Activated CD4-positive, alpha-beta T cell treated with anti-CD3 and anti-CD28 coated beads for 36 hours (primary cell): ENCODE results near the gene PTPRO. TPM values are rescaled to one million over a fixed set of nuclear protein-coding genes. Genes with fewer than 3 reads are reported as not detected.

Source experiments
- ATAC-seq: fragments of 200-7000 bp; cut with Tn5 transposase; one replicate; pipeline ENCODE4 v1.10.0; 2021; ENCODE audit warnings: mild to moderate bottlenecking, moderate library complexity
- CTCF ChIA-PET: fragments of 350-600 bp; sonication (Branson Sonifier 250); formaldehyde crosslinking; loops from one replicate; lab custom pipeline; 2021; ENCODE audit warnings: antibody characterized with exemption; lab: Charles Lee
- POLR2A ChIA-PET: fragments of 350-600 bp; sonication (Branson Sonifier 250); formaldehyde crosslinking; loops from one replicate; lab custom pipeline; 2021; ENCODE audit warnings: antibody characterized with exemption, inconsistent platforms; lab: Charles Lee
- DNase-seq: peaks from one replicate; pipeline ENCODE4 v3.0.0-alpha.2; 2020
- H3K27ac Mint-ChIP-seq: one replicate; pipeline ENCODE4 v1.8.0; 2021; ENCODE audit warnings: mixed read lengths
- H3K27me3 Mint-ChIP-seq: one replicate; pipeline ENCODE4 v1.8.0; 2021; ENCODE audit warnings: mixed read lengths
- H3K36me3 Mint-ChIP-seq: one replicate; pipeline ENCODE4 v1.8.0; 2021; ENCODE audit warnings: low read depth, mixed read lengths
- H3K4me1 Mint-ChIP-seq: one replicate; pipeline ENCODE4 v1.8.0; 2021; ENCODE audit warnings: mixed read lengths
- H3K4me3 Mint-ChIP-seq: one replicate; pipeline ENCODE4 v1.8.0; 2021; ENCODE audit warnings: mild to moderate bottlenecking, moderate library complexity, mixed read lengths
- H3K9me3 Mint-ChIP-seq: one replicate; pipeline ENCODE4 v1.8.0; 2021; ENCODE audit warnings: low read depth, mixed read lengths
- intact Hi-C, 2 experiments: fragments of 100-400 bp; cut with DNase I in 1 of 2; cut with micrococcal nuclease in 1 of 2; formaldehyde crosslinking; loops; one replicate each; pipeline versions ENCODE4 v1.14.2 to v1.15.1; 2022 to 2024; cut with DNase I, micrococcal nuclease
- total RNA-seq, 2 experiments: library from RNA; stranded (reverse); gene quantifications; one replicate each; pipeline ENCODE4 v1.2.3, GENCODE V29; 2021

PTPRO gene
- total RNA-seq, 2 experiments from 2014 or later: 0.46 to 0.49 TPM

DNA sequence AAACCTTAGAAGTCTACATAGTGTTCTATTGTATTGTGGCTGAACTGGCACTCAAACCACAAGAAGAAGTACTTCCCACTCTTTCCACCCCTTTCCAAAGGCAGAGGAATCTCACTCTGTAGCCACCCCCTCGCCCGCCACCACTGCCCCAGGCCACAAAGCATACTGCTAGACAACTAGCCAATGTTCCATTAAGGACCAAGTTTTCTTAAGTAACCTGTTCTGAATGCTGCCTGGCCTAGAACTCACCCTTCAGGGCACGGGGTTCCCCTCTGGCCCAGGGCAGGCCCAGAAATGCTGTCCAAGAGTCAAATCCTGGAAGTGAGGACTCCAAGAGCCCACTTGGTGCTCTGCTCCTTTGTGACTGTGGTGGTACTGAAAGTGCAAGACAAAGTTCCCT is 15.7 kb upstream of the PTPRO start:
- ATAC-seq (no peak), DNase-seq (no peak)
- Mint-ChIP-seq H3K9me3 (peaks cover 4% of the 10 kb centered on the region), H3K27ac (no peak overlapping the region), H3K4me1 (no peaks in the 10 kb centered on the region), H3K36me3 (no peaks in the 10 kb centered on the region), H3K4me3 (no peak overlapping the region), H3K27me3 (no peaks in the 10 kb centered on the region)
- intact Hi-C loops: no loop called here
- CTCF ChIA-PET: no interaction called here
- POLR2A ChIA-PET: no interaction called here

DNA sequence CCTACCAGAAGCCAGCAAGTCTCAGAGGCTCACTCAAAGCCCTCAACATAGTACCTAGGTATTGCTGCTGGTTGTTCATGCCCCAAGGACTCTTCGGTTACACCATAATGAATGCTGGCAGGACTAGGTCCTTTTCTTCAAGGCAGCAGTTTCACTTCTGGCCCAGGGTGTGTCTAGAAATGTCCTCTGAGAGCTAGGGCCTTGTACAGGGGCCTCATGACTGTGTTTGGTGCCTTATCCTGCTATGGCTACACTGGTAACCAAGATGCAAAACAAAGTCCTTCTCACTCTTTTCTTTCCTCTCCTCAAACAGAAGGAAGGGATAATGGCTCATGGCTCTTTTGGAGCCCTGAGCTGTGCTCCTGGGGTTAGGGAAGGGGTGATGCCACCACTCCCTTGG is 15.2 kb upstream of the PTPRO start:
- Mint-ChIP-seq H3K4me3 (no peak overlapping the region), H3K27ac (no peak overlapping the region), H3K36me3 (no peaks in the 10 kb centered on the region), H3K27me3 (peaks cover 2% of the 10 kb centered on the region), H3K9me3 (peaks cover 4% of the 10 kb centered on the region), H3K4me1 (no peaks in the 10 kb centered on the region)
- ChIA-PET POLR2A (no interaction called here), CTCF (no interaction called here)
- DNase-seq (no peak), ATAC-seq (no peak)
- intact Hi-C loops: no loop called here

DNA sequence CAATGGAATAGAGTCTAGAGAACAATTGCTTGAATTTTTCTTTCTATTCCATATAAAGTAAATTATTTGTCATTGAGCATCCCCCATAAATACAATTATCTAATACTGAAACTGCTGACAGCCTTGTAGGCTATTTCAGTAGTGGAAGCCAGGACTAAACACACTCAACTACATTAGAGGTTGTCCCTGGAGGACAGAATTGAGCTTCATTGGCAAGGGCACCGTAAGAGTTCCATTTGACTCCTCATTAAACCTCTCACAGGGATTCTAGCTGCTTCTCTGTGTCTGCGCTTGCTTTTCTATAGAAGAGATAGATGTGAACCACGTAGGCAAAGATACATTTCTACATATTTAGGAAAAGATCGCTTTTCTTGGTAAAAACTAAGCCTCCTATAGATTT is 3.5 kb upstream of the PTPRO start:
- ChIA-PET CTCF (interaction anchor here (0.7 kb wide), 1 partner anchor 43 kb away, joined by 4 read pairs; no protein-coding TSS in a partner anchor), POLR2A (no interaction called here)
- ATAC-seq (no peak), DNase-seq (no peak)
- Mint-ChIP-seq H3K9me3 (no peaks in the 10 kb centered on the region), H3K4me1 (peaks cover 7% of the 10 kb centered on the region), H3K27ac (no peak overlapping the region), H3K36me3 (no peaks in the 10 kb centered on the region), H3K27me3 (peaks cover 26% of the 10 kb centered on the region), H3K4me3 (no peak overlapping the region)
- intact Hi-C loops: no loop called here

DNA sequence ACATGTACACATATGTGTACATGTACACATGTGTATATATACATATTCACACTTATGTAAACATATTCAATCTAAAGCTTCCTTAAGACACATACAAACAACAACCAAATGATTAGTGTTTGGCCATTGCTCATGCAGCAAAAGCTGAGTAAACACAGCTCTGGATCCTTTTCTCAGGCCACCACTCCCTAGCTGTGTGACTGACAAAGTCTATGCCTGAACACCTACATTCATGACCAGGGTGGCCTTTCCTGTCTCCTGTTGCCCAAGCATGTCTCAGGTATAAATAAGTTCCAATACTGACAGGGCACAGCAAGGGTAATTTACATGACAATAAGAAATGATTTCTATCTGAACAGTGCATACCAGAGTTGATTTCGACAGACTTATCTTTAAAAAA is 1.4 kb upstream of the PTPRO start:
- DNase-seq: no peak
- H3K27me3 Mint-ChIP-seq: peaks cover 32% of the 10 kb centered on the region
- ATAC-seq: no peak
- intact Hi-C loops: no loop called here
- no peak overlapping the region for H3K4me3 Mint-ChIP-seq
- H3K36me3 Mint-ChIP-seq: no peaks in the 10 kb centered on the region
- ChIA-PET POLR2A (interaction anchor here (0.6 kb wide), 1 partner anchor 636 kb away, joined by 4 read pairs; no protein-coding TSS in a partner anchor), CTCF (interaction anchor here (0.6 kb wide), 1 partner anchor 593 kb away, joined by 3 read pairs; no protein-coding TSS in a partner anchor)
- H3K27ac Mint-ChIP-seq: no peak overlapping the region
- no peaks in the 10 kb centered on the region for H3K9me3 Mint-ChIP-seq
- peaks cover 7% of the 10 kb centered on the region for H3K4me1 Mint-ChIP-seq

DNA sequence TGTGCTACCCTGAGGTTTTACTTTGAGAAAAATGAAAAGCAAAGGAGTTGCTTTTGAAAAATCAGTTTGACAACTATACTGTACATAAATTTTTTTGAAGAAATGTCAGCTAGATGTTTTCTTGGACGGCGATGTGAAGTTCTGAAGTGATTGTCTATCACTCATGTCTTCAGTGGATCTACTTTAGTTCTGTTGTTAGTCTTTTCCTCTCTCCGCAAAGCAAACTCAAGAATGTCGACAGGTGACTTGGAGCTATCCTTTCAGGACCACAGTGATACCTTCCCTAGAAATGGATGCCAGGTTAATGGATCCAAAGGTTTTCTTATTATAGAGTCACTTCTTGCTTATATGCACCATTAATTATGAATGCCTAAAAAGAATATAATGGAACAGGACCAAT is 1.2 kb downstream of the PTPRO start:
- intact Hi-C loops: no loop called here
- H3K9me3 Mint-ChIP-seq: no peaks in the 10 kb centered on the region
- ATAC-seq: no peak
- ChIA-PET CTCF (no interaction called here), POLR2A (no interaction called here)
- no peak for DNase-seq
- no peaks in the 10 kb centered on the region for H3K36me3 Mint-ChIP-seq
- H3K4me1 Mint-ChIP-seq: peaks cover 7% of the 10 kb centered on the region
- H3K27me3 Mint-ChIP-seq: peaks cover 47% of the 10 kb centered on the region
- H3K4me3 Mint-ChIP-seq: no peak overlapping the region
- no peak overlapping the region for H3K27ac Mint-ChIP-seq

DNA sequence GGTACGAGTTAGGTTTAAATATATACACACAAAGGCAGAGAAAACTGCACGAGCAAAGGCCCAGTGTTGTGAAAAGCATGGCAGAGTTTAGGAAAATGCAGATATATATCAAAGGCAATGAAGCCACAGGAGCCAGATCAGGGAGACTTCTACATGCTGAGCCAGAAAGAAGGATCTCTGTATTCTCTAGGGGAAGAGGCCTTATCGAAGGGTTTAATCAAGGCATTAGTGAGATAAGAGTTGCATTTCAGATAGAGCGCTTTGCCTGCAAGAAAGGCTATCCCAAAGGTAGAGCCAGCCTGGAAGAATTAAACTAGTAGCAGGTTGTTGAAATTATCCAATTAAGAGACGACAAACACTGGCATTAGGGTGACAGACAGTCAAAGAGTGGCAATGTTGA is 7.6 kb downstream of the PTPRO start:
- ChIA-PET CTCF (no interaction called here), POLR2A (no interaction called here)
- Mint-ChIP-seq H3K4me3 (no peak overlapping the region), H3K27ac (no peak overlapping the region), H3K9me3 (no peaks in the 10 kb centered on the region), H3K4me1 (no peaks in the 10 kb centered on the region), H3K27me3 (peaks cover 20% of the 10 kb centered on the region), H3K36me3 (no peaks in the 10 kb centered on the region)
- intact Hi-C loops: no loop called here
- DNase-seq: no peak
- ATAC-seq: no peak

DNA sequence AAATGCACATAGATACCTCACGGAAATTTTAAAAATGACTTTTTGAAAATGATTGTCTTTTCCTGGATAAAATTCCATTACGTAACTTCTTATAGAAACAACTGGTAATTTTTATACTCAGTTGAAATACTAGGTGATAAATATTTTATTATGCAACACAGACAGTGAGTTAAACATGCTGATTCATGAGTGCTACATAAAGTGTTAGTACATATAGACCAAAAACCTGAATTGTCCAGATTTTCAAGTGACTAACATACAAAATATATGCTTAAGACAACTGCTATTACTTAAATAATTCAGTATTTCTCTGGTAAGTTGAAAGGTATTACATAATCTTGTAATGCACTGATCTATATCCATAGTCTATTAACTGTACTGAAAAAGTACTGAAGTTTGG is 11.9 kb downstream of the PTPRO start:
- no peak for DNase-seq
- Mint-ChIP-seq H3K4me3 (no peak overlapping the region), H3K27me3 (peaks cover 9% of the 10 kb centered on the region), H3K9me3 (no peaks in the 10 kb centered on the region), H3K27ac (no peak overlapping the region), H3K4me1 (no peaks in the 10 kb centered on the region), H3K36me3 (no peaks in the 10 kb centered on the region)
- POLR2A ChIA-PET: no interaction called here
- CTCF ChIA-PET: interaction anchor here (1.2 to 1.4 kb wide), 2 partner anchors 64 to 83 kb away, joined by 3 read pairs; no protein-coding TSS in a partner anchor
- intact Hi-C loops: no loop called here
- no peak for ATAC-seq

DNA sequence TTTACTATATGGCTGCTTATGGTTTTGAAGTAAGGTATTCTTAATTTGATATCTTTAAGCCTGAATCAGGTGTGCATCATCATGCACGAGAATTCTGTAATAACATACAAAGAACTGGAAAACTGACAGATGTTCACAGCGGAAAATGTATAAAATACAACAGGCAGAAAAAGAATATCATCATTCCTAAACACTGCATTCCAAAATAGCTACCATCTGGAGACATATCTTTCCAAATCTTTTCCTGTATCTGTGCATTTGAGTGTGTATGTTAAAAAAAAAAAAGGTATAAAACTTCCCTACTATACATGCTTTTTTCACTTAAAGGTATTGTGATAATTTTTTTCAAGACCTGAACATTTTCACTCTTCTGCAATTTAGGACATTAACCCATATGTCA is 13.7 kb downstream of the PTPRO start:
- Mint-ChIP-seq H3K27ac (no peak overlapping the region), H3K36me3 (no peaks in the 10 kb centered on the region), H3K9me3 (no peaks in the 10 kb centered on the region), H3K4me1 (no peaks in the 10 kb centered on the region), H3K27me3 (peaks cover 12% of the 10 kb centered on the region), H3K4me3 (no peak overlapping the region)
- no peak for DNase-seq
- CTCF ChIA-PET: no interaction called here
- POLR2A ChIA-PET: no interaction called here
- no peak for ATAC-seq
- intact Hi-C loops: no loop called here

DNA sequence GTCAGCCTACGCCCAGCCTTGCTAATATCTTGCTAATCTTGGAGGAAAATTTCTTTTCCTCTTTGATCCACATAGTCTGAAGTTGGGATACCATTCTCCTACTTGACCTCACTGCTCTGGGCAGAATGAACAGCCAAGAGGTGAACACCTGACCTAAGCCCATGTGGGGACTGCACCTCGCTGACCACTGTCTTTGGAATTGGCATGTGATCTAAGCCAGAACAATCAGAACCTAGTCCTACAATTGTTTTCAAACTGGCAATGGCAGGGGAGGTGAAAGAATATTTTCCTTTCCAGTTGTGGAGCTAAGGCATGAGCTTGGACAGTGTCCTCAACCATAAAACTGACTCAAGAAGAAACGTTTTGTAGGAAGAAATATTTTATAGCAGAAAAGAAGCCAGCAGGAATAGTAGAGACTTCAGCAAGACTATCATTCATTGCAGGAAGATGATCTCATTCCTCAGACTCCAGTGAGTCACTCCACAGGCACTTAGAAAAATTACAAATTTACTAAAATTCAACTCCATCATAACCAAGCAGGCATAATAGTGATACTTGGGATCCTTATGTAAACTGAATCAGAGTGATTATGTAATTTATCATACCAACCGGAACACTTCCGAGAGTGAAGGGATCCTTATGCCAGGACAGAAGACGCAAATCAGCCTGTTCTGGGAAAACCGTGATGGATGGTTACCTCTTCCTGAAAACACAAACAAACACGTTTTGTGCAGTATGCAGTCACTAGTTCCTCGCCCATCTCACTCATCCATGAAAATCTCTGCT is 14.7 kb downstream of the PTPRO start:
- DNase-seq (no peak), ATAC-seq (no peak)
- Mint-ChIP-seq H3K27me3 (peaks cover 12% of the 10 kb centered on the region), H3K36me3 (no peaks in the 10 kb centered on the region), H3K27ac (no peak overlapping the region), H3K9me3 (no peaks in the 10 kb centered on the region), H3K4me1 (no peaks in the 10 kb centered on the region), H3K4me3 (no peak overlapping the region)
- POLR2A ChIA-PET: no interaction called here
- intact Hi-C loops: no loop called here
- CTCF ChIA-PET: no interaction called here

DNA sequence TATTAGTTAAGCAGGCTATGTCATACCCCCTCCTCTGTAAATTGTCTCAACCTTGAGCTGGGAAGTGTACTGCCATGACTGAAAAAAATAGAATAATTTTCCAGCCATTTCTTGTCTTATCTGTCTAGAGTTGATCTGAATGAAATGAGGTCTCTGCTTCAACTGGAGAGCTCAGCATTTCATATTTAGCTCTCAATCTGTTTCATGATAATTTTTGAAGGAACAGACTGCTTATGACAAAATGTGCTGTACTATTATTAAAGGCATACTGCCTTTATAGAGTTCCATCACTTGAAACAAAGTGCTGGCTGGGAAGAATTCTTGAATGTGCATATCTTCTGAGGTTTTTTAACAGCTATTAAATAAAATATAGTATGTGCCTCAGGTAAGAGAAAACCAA is 19.1 kb downstream of the PTPRO start:
- ChIA-PET CTCF (no interaction called here), POLR2A (no interaction called here)
- no peaks in the 10 kb centered on the region for H3K4me1 Mint-ChIP-seq
- DNase-seq: no peak
- H3K36me3 Mint-ChIP-seq: no peaks in the 10 kb centered on the region
- no peak overlapping the region for H3K27ac Mint-ChIP-seq
- no peak overlapping the region for H3K4me3 Mint-ChIP-seq
- intact Hi-C loops: no loop called here
- ATAC-seq: no peak
- peaks cover 17% of the 10 kb centered on the region for H3K27me3 Mint-ChIP-seq
- H3K9me3 Mint-ChIP-seq: no peaks in the 10 kb centered on the region

DNA sequence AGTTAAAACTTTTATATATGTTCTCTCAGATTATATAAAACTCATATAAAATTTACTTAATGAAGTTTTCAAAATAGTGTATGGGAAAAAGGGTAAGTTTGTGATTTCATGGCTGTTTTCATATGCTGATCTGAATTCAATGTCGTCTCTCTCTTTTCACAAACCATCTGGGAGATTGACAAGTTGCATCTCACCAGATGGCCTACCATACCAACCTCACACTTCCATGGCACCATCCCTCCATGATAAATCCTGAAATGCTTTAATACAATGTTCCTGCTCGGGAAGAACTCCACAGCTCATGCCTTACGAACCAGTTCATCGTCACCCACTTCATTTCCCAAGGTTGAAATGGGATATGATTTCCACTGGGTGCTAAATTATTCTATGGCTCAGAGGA is 22.3 kb downstream of the PTPRO start:
- H3K4me1 Mint-ChIP-seq: no peaks in the 10 kb centered on the region
- ATAC-seq: no peak

DNA sequence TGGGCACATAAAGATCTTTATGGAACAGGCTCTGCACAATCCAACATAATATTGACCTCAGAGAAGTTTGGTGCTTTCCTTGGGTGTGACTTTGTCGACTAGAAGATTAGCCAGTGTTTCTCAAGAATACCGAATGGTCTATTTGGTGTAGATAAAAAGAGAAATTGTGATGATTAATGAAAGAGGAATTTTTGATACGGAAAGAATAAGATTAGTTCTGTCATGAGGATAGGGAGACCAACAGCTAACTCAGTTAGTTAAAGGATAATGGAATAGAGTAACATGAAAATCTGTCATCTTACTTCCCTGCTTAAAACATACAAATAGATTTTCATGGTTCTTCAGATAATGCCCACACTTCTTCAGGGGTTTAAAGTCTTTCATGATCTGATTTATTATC is 24.2 kb downstream of the PTPRO start:
- Mint-ChIP-seq H3K36me3 (no peaks in the 10 kb centered on the region), H3K27ac (no peak overlapping the region), H3K27me3 (peaks cover 8% of the 10 kb centered on the region), H3K9me3 (no peaks in the 10 kb centered on the region), H3K4me3 (no peak overlapping the region), H3K4me1 (no peaks in the 10 kb centered on the region)
- POLR2A ChIA-PET: no interaction called here
- intact Hi-C loops: no loop called here
- CTCF ChIA-PET: interaction anchor here (1.2 kb wide), 1 partner anchor 21 kb away, joined by 3 read pairs; no protein-coding TSS in a partner anchor
- ATAC-seq (no peak), DNase-seq (no peak)

More for the DNA sequence above, 22.3 kb downstream of the PTPRO start:
- CTCF ChIA-PET: no interaction called here
- Mint-ChIP-seq H3K27ac (no peak overlapping the region), H3K27me3 (peaks cover 11% of the 10 kb centered on the region), H3K36me3 (no peaks in the 10 kb centered on the region), H3K4me3 (no peak overlapping the region), H3K9me3 (no peaks in the 10 kb centered on the region)
- POLR2A ChIA-PET: no interaction called here
- intact Hi-C loops: no loop called here
- no peak for DNase-seq
